ENCODE measurements around the gene CDK4. TPM values are rescaled to one million over a fixed set of nuclear protein-coding genes. Genes with fewer than 3 reads are reported as not detected.

Gene CDK4
- total and polyA plus RNA-seq, 4 donors, result 28.1 to 69.1 (median 38.2) TPM

GRCh38 chr12:57739914-57740538 lies 12.1 kb downstream of the CDK4 start:
- TF ChIP-seq HNF4G (IDR thresholded peaks at IDR 0.05), result no peak
- no peak for TF ChIP-seq HNF4A (conservative IDR thresholded peaks at IDR 0.05)
- TF ChIP-seq RAD21 (IDR thresholded peaks at IDR 0.05), result no peak
- TF ChIP-seq ZBTB33 (IDR thresholded peaks at IDR 0.05), result no peak
- TF ChIP-seq JUND (IDR thresholded peaks at IDR 0.05), result no peak
- no peak for TF ChIP-seq REST (IDR thresholded peaks at IDR 0.05)
- TF ChIP-seq EGR1 (IDR thresholded peaks at IDR 0.05; ENCODE audit: low read depth in 2 of 2), result no peak
- TF ChIP-seq YY1 (IDR thresholded peaks at IDR 0.05), result no peak
- no peak for TF ChIP-seq GABPA (IDR thresholded peaks at IDR 0.05 in 1 of 2, conservative IDR thresholded peaks at IDR 0.05 in 1 of 2)
- TF ChIP-seq RXRA (IDR thresholded peaks at IDR 0.05), result no peak
- no peak for TF ChIP-seq SP1 (IDR thresholded peaks at IDR 0.05)
- TF ChIP-seq TAF1 (conservative IDR thresholded peaks at IDR 0.05), result no peak
- TF ChIP-seq NR2F2 (IDR thresholded peaks at IDR 0.05), result no peak
- TF ChIP-seq FOXA1 (IDR thresholded peaks at IDR 0.05), result no peak
- no peak for TF ChIP-seq CTCF (IDR thresholded peaks at IDR 0.05; ENCODE audit: low read depth, low read length, missing input control)
- no peak for TF ChIP-seq ATF3 (IDR thresholded peaks at IDR 0.05)
- no peak overlapping the region for H3K27ac ChIP-seq (ENCODE audit: low read depth in 1 of 2, low read length in 2 of 2)
- H3K36me3 ChIP-seq (ENCODE audit: control insufficient read depth in 4 of 4, insufficient read depth in 3 of 4, low read depth in 1 of 4, low read length in 3 of 4), result no peaks in the 10 kb centered on the region
- H3K9me3 ChIP-seq (ENCODE audit: control insufficient read depth in 4 of 4, low read length in 3 of 4), result no peaks in the 10 kb centered on the region
- peaks cover 0 to 10% (median 4%) of the 10 kb centered on the region in 4 donors for H3K27me3 ChIP-seq (ENCODE audit: control insufficient read depth in 4 of 4, insufficient read depth in 4 of 4, low read length in 3 of 4)
- 52% methylated on average over 10 of the region's 10 CpGs for WGBS
- DNase-seq (ENCODE audit: low spot score), result no peak
- H3K4me3 ChIP-seq (ENCODE audit: low read depth in 1 of 3, low read length in 3 of 3), result no peak overlapping the region
- no peak overlapping the region for H3K9ac ChIP-seq (ENCODE audit: low read depth in 1 of 2, low read length in 2 of 2)
- H3K4me1 ChIP-seq (ENCODE audit: control insufficient read depth in 4 of 4, insufficient read depth in 4 of 4, low read length in 3 of 4), result peaks cover 2 to 26% (median 15%) of the 10 kb centered on the region in 4 donors

GRCh38 chr12:57739387-57739786 lies 12.7 kb downstream of the CDK4 start:
- Histone ChIP-seq H3K27ac (ENCODE audit: low read depth in 1 of 2, low read length in 2 of 2) (no peak overlapping the region), H3K9me3 (ENCODE audit: control insufficient read depth in 4 of 4, low read length in 3 of 4) (no peaks in the 10 kb centered on the region), H3K27me3 (ENCODE audit: control insufficient read depth in 4 of 4, insufficient read depth in 4 of 4, low read length in 3 of 4) (peaks cover 0 to 10% (median 4%) of the 10 kb centered on the region in 4 donors), H3K4me1 (ENCODE audit: control insufficient read depth in 4 of 4, insufficient read depth in 4 of 4, low read length in 3 of 4) (peaks cover 3 to 26% (median 15%) of the 10 kb centered on the region in 4 donors), H3K4me3 (ENCODE audit: low read depth in 1 of 3, low read length in 3 of 3) (no peak overlapping the region), H3K36me3 (ENCODE audit: control insufficient read depth in 4 of 4, insufficient read depth in 3 of 4, low read depth in 1 of 4, low read length in 3 of 4) (no peaks in the 10 kb centered on the region), H3K9ac (ENCODE audit: low read depth in 1 of 2, low read length in 2 of 2) (no peak overlapping the region)
- no peak for DNase-seq (ENCODE audit: low spot score)
- WGBS, result 33% methylated on average over 7 of the region's 7 CpGs
- TF ChIP-seq FOXA2 (IDR thresholded peaks at IDR 0.05) (no peak), YY1 (IDR thresholded peaks at IDR 0.05) (no peak), SP1 (IDR thresholded peaks at IDR 0.05) (no peak), JUND (IDR thresholded peaks at IDR 0.05) (no peak), CTCF (IDR thresholded peaks at IDR 0.05; ENCODE audit: low read depth, low read length, missing input control) (no peak), RXRA (IDR thresholded peaks at IDR 0.05) (no peak), TAF1 (conservative IDR thresholded peaks at IDR 0.05) (no peak), NR2F2 (IDR thresholded peaks at IDR 0.05) (no peak), FOXA1 (IDR thresholded peaks at IDR 0.05) (no peak), ZBTB33 (IDR thresholded peaks at IDR 0.05) (no peak)
